C1 segment of cervical spinal cord (tissue), 14 donors: ENCODE measurements around the gene PIK3R1.

Source experiments
- DNase-seq, 14 donors: peaks; one replicate each; lab custom pipeline; 2025; lab: John Stamatoyannopoulos, UW

PIK3R1 gene

DNA sequence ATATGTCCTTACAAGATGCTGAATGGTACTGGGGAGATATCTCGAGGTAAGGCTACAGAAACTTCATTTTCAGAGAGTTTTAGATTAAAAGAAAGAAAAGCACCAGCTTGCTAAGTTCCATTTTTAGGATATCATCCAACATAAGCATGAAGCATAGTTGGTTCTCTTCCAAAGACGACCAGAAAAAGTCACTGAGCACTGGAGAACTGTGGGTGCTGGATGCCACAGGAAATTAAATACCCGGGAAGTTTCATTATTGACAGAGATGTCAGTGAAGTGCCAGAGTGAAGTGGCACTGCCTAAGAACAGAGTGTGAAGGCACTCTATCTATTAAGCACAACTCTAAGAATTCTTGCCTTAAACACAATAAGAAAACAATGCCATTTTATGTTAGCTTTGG lies 76.8 kb downstream of the PIK3R1 start:
- no peak for DNase-seq

- DNase-seq: no peak
These were observed 80.2 kb downstream of the PIK3R1 start for GRCh38 chr5:68295772-68296171.

GRCh38 chr5:68296895-68297294 lies 81.3 kb downstream of the PIK3R1 start:
- DNase-seq: no peak

DNA sequence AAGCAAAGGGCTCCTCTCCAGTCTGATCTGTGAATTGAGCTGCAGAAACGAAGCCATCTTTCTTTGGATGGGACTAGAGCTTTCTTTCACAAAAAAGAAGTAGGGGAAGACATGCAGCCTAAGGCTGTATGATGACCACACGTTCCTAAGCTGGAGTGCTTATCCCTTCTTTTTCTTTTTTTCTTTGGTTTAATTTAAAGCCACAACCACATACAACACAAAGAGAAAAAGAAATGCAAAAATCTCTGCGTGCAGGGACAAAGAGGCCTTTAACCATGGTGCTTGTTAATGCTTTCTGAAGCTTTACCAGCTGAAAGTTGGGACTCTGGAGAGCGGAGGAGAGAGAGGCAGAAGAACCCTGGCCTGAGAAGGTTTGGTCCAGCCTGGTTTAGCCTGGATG lies 82.1 kb downstream of the PIK3R1 start:
- DNase-seq: no peak

DNA sequence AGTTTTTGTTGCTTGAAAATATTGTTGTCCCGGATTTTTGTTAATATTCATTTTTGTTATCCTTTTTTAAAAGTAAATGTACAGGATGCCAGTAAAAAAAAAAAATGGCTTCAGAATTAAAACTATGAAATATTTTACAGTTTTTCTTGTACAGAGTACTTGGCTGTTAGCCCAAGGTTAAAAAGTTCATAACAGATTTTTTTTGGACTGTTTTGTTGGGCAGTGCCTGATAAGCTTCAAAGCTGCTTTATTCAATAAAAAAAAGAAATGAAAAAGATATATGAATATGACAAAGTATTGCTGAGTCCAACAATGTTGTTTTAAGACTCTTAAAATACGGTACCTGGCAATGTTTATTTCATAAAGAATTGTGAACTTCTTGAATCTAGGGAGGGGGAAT lies 82.9 kb downstream of the PIK3R1 start:
- no peak for DNase-seq

DNA sequence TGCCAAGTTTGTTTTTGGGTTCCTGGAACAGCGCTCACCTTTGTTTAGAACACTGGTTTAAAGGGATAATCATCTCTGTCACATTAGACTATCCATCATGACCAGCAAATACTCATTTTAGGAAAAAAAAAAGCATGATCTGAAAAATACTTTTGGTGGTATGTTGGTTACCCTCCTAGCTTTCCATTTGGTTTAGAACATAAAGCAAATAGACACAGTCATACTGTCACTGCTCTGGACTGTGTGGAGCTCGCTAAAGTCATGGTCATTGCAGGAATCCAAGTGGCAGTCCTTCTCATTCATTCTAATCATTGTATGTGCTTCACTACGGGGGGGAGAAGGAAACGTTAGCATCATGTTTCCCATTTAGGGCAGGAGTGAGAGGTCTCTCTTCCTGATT lies 83.5 kb downstream of the PIK3R1 start:
- no peak for DNase-seq

DNA sequence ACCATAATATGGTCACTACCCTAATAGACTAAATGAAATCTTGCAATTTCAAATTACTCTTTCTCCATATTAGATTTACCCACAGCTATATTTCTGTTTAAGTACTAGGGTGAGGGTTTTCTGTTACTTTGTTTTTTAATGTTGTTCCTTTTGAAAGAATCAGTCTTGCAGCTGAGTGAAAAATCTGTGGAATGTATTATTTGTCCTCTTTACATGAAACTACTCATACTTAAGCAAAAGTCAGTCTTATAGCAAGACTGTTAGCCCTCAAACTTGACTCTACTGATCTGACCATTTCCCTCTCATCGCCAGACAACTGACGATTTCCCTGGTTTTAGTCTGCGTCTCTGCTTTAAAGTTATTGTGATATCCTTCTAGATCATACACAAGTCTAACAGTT lies 84.0 kb downstream of the PIK3R1 start:
- no peak for DNase-seq

DNA sequence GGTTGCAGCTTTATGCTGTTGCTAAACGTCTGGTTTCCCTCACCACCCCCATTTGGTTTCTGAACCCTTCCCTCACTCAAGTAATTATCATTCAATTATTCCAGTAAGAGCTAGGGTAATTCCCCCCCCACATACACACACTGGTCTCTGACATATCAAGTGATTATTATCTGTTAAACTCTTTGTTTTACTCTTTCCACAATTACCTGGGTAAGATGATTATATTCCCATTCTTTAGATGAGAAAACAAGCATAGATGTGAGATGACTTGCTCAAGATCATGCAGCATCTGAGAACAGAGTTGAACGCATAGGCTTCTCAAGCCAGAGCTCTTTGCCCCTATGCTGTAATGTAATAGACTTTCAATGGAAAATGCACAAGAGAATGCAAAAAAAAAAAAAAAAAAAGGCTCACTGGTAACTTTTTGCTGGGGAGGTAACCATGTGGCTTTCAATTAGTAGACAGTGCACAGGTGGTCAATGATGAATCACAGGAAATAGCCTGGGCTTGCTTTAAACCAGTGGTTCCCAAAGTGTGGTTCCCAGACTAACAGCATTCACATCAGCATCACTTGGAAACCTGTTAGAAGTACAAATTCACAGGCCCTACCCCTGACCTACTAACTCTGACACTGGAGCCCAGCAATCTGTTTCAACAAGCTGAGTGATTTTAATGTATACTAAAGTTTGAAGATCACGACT lies 87.6 kb downstream of the PIK3R1 start:
- DNase-seq: no peak

DNA sequence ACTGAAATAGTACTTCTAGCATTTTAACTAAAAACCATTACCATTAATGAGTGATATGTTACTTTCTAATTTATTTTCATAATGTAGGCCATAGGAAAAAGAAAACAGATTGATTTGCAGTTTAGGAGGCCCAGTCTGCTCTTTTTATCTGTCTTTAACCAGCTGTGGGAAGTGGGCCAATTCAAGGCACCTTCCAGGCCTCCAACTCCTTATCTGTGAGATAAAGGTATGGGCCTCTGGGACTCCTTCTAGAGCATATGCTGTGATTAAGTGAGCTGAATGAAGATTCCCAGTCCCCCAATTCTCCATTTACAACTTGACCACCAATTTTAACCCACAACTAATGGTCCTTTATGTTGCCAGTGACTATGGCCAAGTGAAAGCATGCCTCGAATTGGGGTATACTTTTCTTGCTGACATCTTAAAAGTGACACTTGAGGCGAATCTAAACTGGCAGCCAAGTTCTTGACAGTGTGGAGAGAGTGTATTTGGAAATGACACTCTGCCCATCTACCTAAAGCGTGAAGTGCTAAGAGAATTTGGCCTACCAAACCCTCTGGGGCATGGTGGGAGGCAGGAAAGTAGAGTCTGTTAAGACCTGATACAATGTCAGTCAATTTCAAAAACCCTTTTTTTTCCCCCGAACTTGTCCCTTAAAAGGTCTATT lies 88.3 kb downstream of the PIK3R1 start:
- DNase-seq: no peak

DNA sequence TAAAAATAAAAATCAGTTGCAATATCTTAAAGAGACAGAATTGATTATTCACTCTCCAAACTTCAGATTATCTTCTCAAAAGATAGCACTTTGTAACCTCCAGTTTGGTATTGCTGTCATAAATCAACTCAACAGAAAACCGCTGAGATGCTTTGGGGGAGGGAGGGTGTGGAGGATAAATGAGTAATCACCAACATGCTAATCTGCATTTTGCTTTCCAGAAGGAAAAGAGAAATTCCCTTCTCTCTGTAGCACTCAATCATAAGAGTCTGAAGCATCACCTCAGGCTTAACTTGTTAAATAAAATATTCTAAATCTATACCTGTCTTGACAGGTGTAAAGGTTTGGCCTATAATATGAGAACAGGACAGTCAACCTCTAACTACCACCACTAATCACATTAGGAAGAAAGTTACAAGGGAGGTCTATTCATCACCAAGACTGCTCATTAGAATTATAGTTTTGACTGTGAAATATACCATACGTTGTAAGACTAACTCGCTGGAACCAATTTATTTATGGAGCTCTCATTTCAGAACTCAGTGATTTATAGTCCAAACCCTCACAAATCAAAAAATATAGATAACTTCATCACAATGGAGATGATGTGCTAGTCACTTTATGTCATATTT lies 89.0 kb downstream of the PIK3R1 start:
- DNase-seq: no peak

- DNase-seq: no peak
These were observed 89.8 kb downstream of the PIK3R1 start for GRCh38 chr5:68305223-68305870.

- peak in 2 of 14 donors; percentile 19 to 26 for DNase-seq
These were observed 90.9 kb downstream of the PIK3R1 start for GRCh38 chr5:68306361-68307014.

DNA sequence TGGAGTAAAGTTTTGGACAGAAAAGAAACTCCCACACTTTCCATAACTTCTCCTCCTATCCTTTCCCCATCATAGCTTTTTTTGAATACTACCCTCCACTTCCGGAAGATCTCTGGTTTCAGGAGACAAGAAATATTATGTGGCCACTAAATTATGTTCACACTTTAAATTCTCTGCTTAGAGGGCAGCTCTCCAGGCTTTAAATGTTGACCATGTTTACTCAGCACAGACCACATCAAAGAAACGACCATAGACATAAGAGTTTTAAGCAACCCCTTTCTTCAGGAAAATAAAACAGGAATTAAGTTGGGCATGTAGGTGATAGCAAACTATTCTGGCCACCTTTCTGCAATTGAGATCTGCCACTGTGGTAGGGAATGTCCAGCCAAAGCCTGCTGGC lies 97.8 kb downstream of the PIK3R1 start:
- no peak for DNase-seq

GRCh38 chr5:68314465-68314864 lies 98.9 kb downstream of the PIK3R1 start:
- no peak for DNase-seq

DNA sequence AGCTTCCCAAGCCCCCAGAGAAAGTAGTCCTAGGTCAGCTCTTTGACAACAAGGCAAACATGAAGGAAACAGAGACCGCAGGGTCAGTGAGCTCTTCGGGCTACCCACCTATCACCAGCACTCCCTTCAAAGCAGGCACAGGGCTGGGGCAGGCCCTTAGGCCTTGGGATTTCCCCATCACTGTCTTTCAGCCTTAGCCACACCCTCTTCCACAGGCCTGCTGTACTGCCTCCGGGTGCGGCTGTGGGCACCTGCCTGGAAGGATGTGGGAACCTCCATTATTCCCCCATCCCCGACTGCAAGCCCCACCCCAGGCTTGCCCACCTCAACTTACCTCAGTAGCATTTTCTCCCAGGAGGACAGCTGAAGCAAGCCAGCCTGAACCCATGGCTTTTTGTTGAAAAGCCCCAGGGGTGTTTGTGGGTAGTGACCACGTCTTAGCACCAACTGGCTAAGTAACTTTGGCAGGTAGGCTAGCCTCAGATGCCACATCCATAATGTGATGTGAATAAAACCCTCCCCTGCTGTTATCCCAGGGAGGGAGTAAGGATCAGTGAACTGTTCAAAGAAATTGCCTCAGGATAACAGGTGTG lies 100.2 kb downstream of the PIK3R1 start:
- no peak for DNase-seq

DNA sequence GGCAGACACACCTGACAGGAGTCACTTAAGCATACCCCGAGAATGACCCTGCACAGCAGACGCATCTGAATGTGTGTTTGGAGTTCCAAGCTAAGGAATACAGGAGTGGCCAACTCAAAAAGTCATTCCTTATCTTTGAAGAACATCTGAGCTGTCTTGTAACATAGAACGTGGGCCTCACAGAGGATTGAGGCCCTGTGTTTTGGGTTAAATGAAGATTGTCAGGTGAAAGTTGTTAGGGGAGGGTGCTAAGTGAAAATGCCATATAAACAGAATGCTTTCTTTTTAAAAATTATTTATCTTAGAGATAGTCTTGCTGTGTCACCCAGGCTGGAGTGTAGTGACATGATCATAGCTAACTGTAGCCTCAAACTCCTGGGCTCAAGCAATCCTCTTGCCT lies 100.9 kb downstream of the PIK3R1 start:
- DNase-seq: no peak

DNA sequence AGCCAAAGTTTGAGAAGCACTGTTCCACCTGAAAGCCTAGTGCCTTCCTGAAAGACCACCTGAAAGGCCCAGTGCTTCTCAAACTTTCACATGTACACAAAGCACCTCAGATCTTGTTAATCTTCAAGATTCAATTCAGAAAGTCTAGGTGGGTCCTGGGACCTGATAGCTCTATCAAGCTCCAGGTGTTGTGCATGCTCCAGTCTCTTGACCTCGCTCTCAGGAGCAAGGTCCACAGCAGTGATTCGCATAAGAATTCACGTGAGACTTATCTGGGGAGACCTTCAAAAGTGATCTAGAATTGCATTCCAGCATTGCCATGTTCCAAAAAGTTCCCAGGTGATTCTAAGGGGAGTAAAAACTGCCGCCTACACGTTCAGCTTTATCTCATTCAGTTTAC lies 102.1 kb downstream of the PIK3R1 start:
- no peak for DNase-seq

GRCh38 chr5:68318955-68319705 lies 103.6 kb downstream of the PIK3R1 start:
- no peak for DNase-seq

DNA sequence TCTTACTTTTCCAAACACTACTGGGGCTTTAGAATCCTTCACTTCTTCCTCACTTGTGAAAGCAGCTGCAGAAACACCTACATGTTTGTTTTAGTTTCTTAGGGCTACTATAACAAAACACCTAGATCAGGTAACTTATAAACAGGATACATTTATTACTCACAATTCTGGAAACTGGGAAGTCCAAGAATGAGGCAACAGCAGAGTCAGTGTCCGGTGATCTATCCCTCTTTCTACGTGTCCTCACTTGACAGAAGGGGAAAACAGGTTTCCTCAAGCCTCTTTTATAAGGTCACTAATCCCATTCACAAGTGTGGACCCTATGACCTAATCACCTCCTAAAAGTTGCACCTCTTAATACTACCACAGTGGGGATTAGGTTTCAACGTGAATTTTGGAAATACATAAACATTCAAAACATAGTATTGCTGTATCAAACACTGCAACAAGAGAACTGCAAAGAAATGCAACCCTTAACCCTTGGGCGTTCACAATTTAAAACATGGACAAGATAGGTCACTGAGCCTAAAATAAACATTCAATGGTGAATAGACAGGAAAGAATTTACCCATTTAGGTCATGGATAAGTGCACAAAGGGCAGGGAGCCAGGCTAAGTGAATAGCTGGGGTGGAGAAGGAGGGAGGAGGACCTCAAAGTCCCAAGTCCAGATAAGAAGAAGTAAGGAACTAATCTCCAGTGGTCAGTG lies 104.3 kb downstream of the PIK3R1 start:
- DNase-seq: no peak

GRCh38 chr5:68320413-68320986 lies 104.9 kb downstream of the PIK3R1 start:
- DNase-seq: no peak
